EH (cell line): Measurements from ENCODE around the gene STXBP3.

Source experiments
- DNase-seq: peaks from one replicate; pipeline ENCODE4 v3.0.0-alpha.2; 2015; ENCODE audit warnings: low read depth

The STXBP3 gene

DNA sequence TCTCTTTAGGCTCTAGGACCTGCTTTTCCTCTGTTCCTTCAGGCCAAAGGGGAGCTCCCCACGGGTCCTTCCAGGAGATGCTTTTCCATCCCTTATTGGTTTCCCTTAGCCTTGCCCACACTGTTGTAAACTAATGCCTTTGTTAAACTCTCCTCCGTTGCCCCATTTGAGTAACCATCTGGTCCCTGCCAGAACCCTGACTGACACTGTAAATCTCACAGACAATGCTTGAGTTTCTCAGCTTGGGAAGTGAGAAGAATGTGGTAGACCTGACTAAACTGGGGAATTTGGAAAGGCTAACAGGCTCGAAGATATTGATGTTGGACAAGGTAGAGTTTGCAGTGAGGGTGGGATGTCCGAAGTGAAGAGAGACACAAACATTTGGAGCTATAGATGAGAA is 99.0 kb downstream of the STXBP3 start:
- DNase-seq, result no peak

DNA sequence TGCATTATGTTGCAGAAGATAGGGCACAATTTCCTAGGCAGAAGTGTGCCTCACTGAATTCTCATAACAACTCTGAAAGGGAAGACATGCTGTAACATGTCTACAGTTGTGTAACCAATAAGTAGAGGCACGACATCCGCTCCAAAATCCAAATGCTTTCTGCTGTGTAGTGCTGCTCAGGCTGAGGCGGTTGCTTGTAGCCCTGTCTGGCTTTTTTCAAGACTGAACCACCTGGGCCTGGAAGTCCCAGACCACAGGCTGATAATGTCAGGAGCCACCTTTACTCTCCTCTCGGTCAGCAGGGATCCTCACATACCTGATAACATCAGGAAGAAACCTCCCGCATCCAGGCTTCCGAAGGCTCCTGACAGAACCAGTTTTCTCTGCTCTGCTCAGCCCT is 99.5 kb downstream of the STXBP3 start:
- no peak for DNase-seq

DNA sequence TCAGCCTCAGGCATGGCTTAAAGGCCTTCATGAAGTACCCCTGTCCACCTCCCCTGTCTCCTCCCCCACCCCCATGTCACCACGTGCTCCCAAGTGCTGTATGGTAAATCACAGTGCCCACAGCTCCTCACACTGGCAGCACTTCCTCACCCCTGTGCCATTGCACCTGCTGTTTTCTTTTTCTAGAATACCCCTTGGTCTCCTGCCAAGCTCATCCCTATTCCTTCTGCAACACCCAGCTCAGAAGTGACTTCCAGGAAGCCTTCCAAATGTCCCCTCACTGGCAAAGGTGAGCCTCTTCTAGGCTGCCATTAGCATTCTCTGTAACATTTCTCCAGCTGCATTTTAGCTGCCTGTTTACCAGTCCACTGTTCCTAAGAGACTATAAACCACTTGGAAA is 101.0 kb downstream of the STXBP3 start:
- no peak for DNase-seq

- DNase-seq, result no peak
These were observed 102.3 kb downstream of the STXBP3 start for GRCh38 chr1:108848806-108849205.

GRCh38 chr1:108850929-108851328 is 104.5 kb downstream of the STXBP3 start:
- no peak for DNase-seq

DNA sequence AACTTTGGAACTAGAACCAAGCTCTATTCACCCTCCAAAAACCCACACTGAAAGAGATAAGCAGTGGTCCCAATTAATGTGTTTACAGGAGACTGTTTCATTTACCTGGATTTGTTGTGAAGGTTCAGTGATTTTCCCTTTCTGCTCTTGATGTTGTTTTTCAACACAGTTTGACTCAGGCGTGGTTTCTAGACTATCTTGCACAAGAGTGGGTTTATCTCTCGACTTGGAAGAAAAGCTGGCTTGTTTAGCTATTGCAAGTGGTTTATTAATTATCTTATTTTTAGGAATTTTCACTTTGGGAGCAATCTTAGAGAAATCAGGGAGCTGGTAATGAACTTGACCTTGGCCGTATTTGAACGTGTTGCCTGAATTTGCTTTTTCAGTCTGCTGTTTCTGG is 105.1 kb downstream of the STXBP3 start:
- no peak for DNase-seq

DNA sequence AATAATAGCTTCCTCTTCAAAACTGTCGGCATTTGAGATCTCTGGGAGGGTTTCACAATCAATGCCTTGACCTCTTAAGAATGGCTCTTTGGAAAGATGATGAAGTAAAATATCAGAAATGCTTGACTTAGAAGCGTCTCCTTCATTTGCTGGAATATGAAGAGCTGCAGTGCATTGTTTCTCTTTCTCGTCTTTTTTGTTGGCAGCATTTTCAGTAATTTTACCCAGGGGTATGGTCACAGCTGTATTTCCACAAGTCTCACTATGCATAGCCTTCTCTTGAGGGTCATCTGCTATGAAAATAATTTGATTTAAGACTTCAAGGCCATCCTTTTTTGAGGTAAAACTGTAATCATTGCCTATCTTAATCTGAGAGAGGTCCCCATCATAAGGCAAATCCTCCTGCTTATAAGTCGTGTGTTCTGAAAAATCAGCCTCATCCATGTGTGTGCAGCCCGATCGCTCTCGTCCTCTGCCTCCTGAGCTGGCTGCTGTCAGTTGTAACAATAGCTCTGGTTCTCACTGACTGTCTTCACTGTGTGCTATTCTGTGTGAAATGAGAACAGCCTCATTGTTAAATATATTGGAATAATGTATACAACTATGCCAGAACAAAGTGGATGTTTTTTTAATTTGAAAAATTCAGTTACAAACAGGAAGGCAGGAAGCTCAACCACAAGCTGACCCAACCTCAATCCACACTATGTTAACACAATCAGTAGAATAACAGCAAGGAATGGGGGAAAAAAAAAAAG is 105.9 kb downstream of the STXBP3 start:
- DNase-seq, result no peak

DNA sequence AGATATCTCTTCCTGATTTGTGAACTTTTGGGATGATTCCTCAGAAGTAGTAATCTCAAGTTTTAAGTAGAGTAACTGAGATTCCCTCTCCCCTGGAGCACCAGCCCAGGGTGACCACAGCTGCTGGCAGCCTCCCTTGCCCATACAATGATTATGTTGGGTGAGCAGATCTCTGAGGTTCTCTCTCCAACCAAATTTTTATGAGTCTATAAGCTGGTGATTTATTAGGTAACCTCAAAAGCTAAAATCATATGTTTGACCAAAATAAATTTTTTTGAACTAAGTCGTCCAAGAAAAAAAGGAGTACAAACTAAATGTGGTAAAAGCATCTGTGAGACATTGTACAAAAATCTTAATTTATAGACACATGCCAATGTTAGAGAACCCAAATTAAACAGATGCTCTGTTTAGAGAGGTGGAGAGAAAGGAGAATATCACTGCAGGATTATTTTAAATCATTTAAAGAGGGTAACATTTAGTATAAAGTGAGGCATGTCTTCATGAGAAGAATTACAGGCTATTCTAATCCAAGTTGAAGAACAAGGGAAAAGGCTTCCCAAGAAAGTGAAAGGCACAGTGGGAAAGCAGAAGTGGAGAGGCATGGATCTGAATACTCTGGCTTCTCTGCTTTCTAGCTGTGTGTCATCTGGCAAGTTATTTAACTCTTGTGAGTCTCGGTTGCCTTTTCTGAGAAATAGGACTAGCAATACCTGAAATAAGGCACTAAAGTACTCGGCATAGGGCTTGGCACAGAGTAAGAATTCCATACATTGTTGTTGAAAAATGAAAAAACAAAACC is 107.9 kb downstream of the STXBP3 start:
- DNase-seq, result peak; percentile 49

DNA sequence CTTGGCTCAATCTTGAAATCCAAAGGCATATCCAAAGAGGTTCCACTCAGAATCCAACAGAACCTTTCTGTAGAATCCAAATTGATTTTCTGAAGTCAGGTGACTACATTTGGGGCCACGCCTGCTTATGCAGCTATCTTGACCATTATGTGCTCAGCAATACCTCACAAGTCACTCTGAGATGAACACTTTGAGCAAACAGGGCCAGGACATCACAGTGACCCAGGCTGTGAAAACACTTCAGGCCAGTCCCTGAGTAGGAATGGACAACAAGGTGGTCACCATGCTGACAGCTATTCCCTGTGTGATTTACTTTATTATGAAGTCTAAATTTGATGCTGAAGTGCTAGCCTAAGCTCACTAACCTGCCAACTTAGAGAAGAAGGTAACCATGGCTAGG is 110.5 kb downstream of the STXBP3 start, which contains the start of gene AKNAD1:
AKNAD1 (minus strand) TSS at position 101 of the 400 bp plus-strand sequence. CDS start 4,430 bp downstream, outside the sequence.
- no peak for DNase-seq

DNA sequence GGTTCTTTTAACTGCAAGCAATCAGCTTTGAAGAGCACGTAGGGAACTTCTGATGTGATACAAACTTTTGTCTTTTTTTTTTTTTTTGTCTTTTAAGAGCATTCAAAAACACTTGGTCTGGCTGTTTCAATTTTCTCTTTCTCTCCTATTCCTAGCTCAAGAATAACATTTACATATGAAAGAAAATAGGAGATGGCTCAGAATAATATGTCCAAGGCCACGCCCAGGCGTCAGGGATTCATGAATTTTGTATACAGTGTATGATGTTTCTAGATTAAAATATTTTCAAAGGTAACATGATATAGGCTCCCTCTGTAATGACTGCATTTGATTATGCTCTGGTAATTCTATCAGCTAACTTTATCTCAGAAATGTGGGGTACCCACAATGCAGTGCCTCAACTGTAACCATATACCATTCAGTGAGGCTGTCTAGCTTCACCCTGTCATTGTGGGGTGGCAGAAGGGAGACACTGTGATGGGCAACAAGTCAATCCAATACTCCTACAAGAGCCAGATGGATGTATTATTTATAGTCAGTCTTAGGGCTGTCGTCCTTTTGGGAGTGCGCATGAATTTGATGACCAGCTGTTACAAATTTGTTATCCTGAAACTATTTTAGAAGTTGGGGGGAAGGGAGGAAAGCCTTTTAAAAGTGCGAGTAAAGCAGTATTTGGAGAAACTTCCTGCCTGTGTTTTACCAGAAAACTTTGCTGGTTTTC is 111.9 kb downstream of the STXBP3 start:
- peak; percentile 19 for DNase-seq
